Activated CD4-positive, alpha-beta T cell treated with anti-CD3 and anti-CD28 coated beads, Interleukin-2, amount 10 ng/mL, durations not matched to agents 7 days and 5 days (primary cell): ENCODE measurements around the gene NNAT. TPM values are rescaled to one million over a fixed set of nuclear protein-coding genes. Genes with fewer than 3 reads are reported as not detected.

Source experiments
- CTCF ChIA-PET: fragments of 350-600 bp; sonication (Branson Sonifier 250); formaldehyde crosslinking; loops from one replicate; lab custom pipeline; 2021; ENCODE audit warnings: antibody characterized with exemption; lab: Charles Lee
- POLR2A ChIA-PET: fragments of 350-600 bp; sonication (Branson Sonifier 250); formaldehyde crosslinking; loops from one replicate; lab custom pipeline; 2021; ENCODE audit warnings: antibody characterized with exemption; lab: Charles Lee
- DNase-seq: peaks from one replicate; pipeline ENCODE4 v3.0.0-alpha.2; 2020
- H3K27ac Mint-ChIP-seq: one replicate; pipeline ENCODE4 v1.8.0; 2021; ENCODE audit warnings: mild to moderate bottlenecking, moderate library complexity, mixed read lengths
- H3K27me3 Mint-ChIP-seq: one replicate; pipeline ENCODE4 v1.8.0; 2021; ENCODE audit warnings: mixed read lengths
- H3K36me3 Mint-ChIP-seq: one replicate; pipeline ENCODE4 v1.8.0; 2021; ENCODE audit warnings: low read depth, mixed read lengths
- H3K4me1 Mint-ChIP-seq: one replicate; pipeline ENCODE4 v1.8.0; 2021; ENCODE audit warnings: mixed read lengths
- H3K4me3 Mint-ChIP-seq: one replicate; pipeline ENCODE4 v1.8.0; 2021; ENCODE audit warnings: mild to moderate bottlenecking, moderate library complexity, mixed read lengths
- H3K9me3 Mint-ChIP-seq: one replicate; pipeline ENCODE4 v1.8.0; 2021; ENCODE audit warnings: mixed read lengths
- total RNA-seq, 2 experiments: library from RNA; stranded (reverse); gene quantifications; one replicate each; pipeline ENCODE4 v1.2.3, GENCODE V29; 2021

NNAT gene
- total RNA-seq, 2 experiments from 2014 or later = 0.17 TPM; not detected in 1

DNA sequence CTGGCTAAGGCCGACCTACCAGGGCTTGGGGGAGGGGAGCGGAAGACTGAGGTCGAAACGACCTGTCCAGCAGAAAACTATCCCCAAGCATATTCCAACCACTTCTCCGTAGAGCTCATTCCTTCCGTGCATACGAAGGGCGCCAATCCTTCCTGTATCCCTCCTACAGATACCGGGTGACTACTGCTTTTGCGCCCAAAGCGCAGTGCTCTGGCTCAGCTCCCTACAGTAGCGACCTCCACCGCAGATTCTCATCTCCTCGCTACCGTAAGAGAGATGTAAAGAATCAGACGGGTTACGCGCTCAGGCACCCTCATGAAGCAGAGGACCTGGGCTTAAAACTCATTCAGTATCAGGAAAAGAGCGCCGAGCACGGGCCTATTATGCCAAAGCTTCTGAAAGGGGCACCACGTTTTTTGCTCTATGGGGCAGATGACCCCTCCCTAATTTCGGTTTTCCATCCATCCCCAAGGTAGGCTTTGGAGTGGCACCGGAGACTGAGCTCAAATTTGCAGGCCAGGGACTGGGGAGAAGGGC is 563 bp upstream of the NNAT start:
- ChIA-PET CTCF (interaction anchor here (0.9 kb wide), 1 partner anchor 325 kb away, joined by 3 read pairs; no protein-coding TSS in a partner anchor), POLR2A (no interaction called here)
- peaks cover 32% of the 10 kb centered on the region for H3K4me1 Mint-ChIP-seq
- H3K36me3 Mint-ChIP-seq = peaks cover 13% of the 10 kb centered on the region
- no peak overlapping the region for H3K27ac Mint-ChIP-seq
- no peak for DNase-seq
- H3K4me3 Mint-ChIP-seq = peak overlapping the region; percentile 56
- H3K27me3 Mint-ChIP-seq = peaks cover 5% of the 10 kb centered on the region
- H3K9me3 Mint-ChIP-seq = no peaks in the 10 kb centered on the region

DNA sequence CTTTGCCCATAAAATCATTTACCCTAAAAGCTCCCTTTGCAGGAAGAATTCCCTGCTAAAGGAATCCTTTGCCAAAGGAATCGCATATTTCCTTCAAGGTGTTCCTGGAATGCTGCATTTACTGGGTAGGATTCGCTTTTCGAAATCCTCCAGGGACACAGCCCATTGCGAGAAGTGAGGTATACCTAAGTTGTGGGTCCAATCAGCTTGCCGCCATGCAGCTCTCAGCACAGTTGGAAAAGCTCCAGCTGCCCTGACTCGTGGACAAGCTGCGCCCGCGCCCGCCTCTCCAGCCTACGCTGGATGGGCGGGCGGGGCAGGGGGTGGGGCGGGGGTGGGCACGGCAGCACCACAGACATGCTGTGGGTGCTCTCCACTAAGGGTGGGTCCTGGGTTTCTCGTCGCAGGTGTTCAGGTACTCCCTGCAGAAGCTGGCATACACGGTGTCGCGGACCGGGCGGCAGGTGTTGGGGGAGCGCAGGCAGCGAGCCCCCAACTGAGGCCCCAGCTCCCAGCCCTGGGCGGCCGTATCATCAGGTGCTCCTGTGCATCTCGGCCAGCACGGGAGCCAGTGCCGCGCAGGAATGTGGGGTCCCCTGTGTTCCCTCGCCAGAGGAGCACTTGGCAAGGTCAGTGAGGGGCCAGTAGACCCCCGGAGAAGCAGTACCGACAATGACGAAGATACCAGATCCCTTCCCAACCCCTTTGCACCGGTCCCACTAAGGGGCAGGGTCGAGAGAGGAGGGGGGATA is 1.4 kb downstream of the NNAT start:
- CTCF ChIA-PET = interaction anchor here (0.6 kb wide), 1 partner anchor 931 kb away, joined by 3 read pairs; no protein-coding TSS in a partner anchor
- Mint-ChIP-seq H3K4me3 (no peak overlapping the region), H3K9me3 (no peaks in the 10 kb centered on the region), H3K27ac (no peak overlapping the region), H3K27me3 (peaks cover 5% of the 10 kb centered on the region), H3K4me1 (peaks cover 45% of the 10 kb centered on the region), H3K36me3 (peaks cover 13% of the 10 kb centered on the region)
- no peak for DNase-seq
- POLR2A ChIA-PET = no interaction called here

GRCh38 chr20:37523012-37523391 is 2.0 kb downstream of the NNAT start:
- Mint-ChIP-seq H3K36me3 (peaks cover 8% of the 10 kb centered on the region), H3K27me3 (peaks cover 5% of the 10 kb centered on the region), H3K4me3 (no peak overlapping the region), H3K27ac (no peak overlapping the region), H3K9me3 (no peaks in the 10 kb centered on the region), H3K4me1 (peaks cover 43% of the 10 kb centered on the region)
- CTCF ChIA-PET = interaction anchor here (0.6 kb wide), 2 partner anchors 930 to 1185 kb away, joined by 3 read pairs; no protein-coding TSS in a partner anchor
- POLR2A ChIA-PET = no interaction called here
- no peak for DNase-seq

GRCh38 chr20:37523911-37524700 is 3.1 kb downstream of the NNAT start:
- no peaks in the 10 kb centered on the region for H3K9me3 Mint-ChIP-seq
- ChIA-PET POLR2A (no interaction called here), CTCF (interaction anchor here (0.6 kb wide), 1 partner anchor 1186 kb away, joined by 3 read pairs; no protein-coding TSS in a partner anchor)
- H3K4me1 Mint-ChIP-seq = peaks cover 50% of the 10 kb centered on the region
- peaks cover 5% of the 10 kb centered on the region for H3K27me3 Mint-ChIP-seq
- peaks cover 4% of the 10 kb centered on the region for H3K36me3 Mint-ChIP-seq
- no peak overlapping the region for H3K4me3 Mint-ChIP-seq
- DNase-seq = no peak
- H3K27ac Mint-ChIP-seq = no peak overlapping the region

- POLR2A ChIA-PET = no interaction called here
- Mint-ChIP-seq H3K27me3 (peaks cover 5% of the 10 kb centered on the region), H3K36me3 (peaks cover 4% of the 10 kb centered on the region), H3K27ac (no peak overlapping the region), H3K4me1 (peaks cover 52% of the 10 kb centered on the region), H3K4me3 (no peak overlapping the region), H3K9me3 (no peaks in the 10 kb centered on the region)
- CTCF ChIA-PET = no interaction called here
- no peak for DNase-seq
These were observed 4.0 kb downstream of the NNAT start for GRCh38 chr20:37524859-37525708.

DNA sequence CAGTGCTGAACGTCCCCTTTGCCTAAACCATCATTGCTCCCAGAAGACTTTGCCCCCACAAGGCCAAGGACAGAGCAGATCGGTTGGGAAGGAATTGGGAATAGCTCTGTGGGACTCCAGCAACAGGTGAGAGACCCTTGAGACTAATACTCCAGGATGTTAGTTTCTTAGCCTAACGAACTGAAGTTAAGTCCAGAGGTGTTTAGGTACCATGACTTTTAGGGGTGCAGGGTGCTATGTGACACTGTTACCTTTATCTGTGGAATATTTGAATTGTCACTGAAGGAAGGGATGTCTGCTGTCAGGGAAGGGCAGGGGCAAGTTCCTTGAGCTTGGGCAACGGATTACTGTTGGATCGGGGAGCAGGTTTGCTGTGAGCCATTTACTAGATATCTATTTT is 4.8 kb downstream of the NNAT start:
- H3K4me3 Mint-ChIP-seq = peak overlapping the region; percentile 80
- POLR2A ChIA-PET = no interaction called here
- no peak overlapping the region for H3K27ac Mint-ChIP-seq
- no peak for DNase-seq
- peaks cover 47% of the 10 kb centered on the region for H3K4me1 Mint-ChIP-seq
- H3K36me3 Mint-ChIP-seq = peaks cover under 1% of the 10 kb centered on the region
- CTCF ChIA-PET = no interaction called here
- H3K9me3 Mint-ChIP-seq = no peaks in the 10 kb centered on the region
- no peaks in the 10 kb centered on the region for H3K27me3 Mint-ChIP-seq

DNA sequence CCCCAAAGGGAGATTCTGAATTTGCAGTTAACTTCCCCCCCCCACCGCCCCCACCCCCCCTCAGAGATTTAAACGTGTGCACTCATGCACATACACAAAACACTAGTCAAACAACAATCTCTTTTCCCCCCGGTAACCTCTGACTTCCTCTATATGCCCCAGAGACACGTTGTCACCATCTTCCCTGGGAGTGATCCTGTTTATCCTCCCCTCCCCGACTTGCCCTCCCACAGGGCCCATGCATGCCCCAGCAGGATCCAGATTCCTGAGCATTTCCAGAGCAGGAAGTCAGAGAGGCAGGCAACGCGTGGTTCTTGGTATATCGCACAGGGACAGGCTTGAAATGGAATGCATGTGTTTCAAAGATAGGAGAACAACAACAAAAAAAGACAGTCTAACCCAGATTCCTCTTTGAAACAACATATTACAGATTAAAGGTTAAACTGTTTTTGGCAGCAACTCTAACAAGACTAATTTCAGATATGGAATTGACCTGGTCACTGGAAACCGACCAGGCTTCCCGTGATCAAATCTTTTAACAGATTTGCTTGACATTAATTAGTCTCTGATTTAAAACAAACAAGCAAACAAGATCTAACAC is 5.3 kb downstream of the NNAT start:
- Mint-ChIP-seq H3K4me3 (peak overlapping the region; percentile 80), H3K27ac (peak overlapping the region; percentile 96), H3K27me3 (no peaks in the 10 kb centered on the region), H3K36me3 (no peaks in the 10 kb centered on the region), H3K4me1 (peaks cover 47% of the 10 kb centered on the region), H3K9me3 (no peaks in the 10 kb centered on the region)
- no peak for DNase-seq
- POLR2A ChIA-PET = no interaction called here
- CTCF ChIA-PET = no interaction called here

GRCh38 chr20:37526839-37527637 is 6.0 kb downstream of the NNAT start:
- Mint-ChIP-seq H3K4me1 (peaks cover 44% of the 10 kb centered on the region), H3K27me3 (no peaks in the 10 kb centered on the region), H3K36me3 (no peaks in the 10 kb centered on the region), H3K27ac (peak overlapping the region; percentile 96), H3K4me3 (peak overlapping the region; percentile 80), H3K9me3 (no peaks in the 10 kb centered on the region)
- ChIA-PET CTCF (interaction anchor here (1.0 kb wide), 1 partner anchor 14 kb away, joined by 3 read pairs; no protein-coding TSS in a partner anchor), POLR2A (no interaction called here)
- no peak for DNase-seq

- DNase-seq = peak; percentile 94
- H3K9me3 Mint-ChIP-seq = no peaks in the 10 kb centered on the region
- ChIA-PET POLR2A (no interaction called here), CTCF (interaction anchor here (1.0 kb wide), 1 partner anchor 15 kb away, joined by 3 read pairs; no protein-coding TSS in a partner anchor)
- peak within 1 kb of the TSS; percentile 96 for H3K27ac Mint-ChIP-seq
- no peaks in the 10 kb centered on the region for H3K27me3 Mint-ChIP-seq
- H3K4me1 Mint-ChIP-seq = peaks cover 44% of the 10 kb centered on the region
- no peaks in the 10 kb centered on the region for H3K36me3 Mint-ChIP-seq
- peak within 1 kb of the TSS; percentile 80 for H3K4me3 Mint-ChIP-seq
These were observed 6.8 kb downstream of the NNAT start, which contains the start of gene BLCAP for GRCh38 chr20:37527638-37528445. Gene BLCAP (minus strand): TSS chr20:37527876. CDS start chr20:37519174, 8,702 bp downstream.

DNA sequence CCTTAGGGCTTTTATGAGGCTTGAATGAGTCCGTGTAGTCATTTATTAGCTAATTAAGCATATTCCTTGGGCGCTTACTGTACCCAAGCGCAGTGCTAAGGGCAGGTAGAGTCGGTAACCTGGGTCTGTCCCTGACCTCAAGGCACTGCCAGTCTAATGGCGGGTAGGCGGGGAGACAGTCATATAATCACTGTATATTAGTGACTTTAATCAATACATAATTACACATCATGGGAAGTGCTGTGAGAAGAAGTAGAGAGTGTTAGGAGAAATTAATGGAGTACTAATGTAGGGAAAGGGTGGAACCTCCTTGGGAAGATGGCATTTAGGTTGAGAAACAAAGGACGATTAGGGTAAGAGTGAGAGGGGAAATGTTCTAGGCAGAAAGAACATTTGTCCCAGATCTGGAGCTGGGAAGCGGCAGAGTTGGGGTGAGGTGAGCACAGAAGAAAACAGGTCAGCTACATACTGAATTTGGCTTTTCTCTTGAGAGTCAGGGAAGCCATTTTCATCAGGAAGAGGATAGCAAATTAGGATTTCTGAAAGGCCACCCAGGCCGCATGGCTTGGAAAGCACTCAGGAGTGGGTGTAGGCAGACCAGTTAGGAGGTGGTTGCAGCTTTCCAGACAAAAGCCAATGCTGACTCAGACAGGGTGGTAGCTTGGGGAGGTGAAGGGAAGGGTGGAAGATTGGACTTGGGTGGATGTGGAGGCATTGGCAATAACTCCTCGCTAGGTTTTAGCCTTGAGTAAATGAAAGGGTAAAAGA is 7.6 kb downstream of the NNAT start:
- POLR2A ChIA-PET = no interaction called here

More for the DNA sequence above, 7.6 kb downstream of the NNAT start:
- CTCF ChIA-PET = no interaction called here
- H3K9me3 Mint-ChIP-seq = no peaks in the 10 kb centered on the region
- peak overlapping the region; percentile 96 for H3K27ac Mint-ChIP-seq
- peaks cover 39% of the 10 kb centered on the region for H3K4me1 Mint-ChIP-seq
- peak overlapping the region; percentile 80 for H3K4me3 Mint-ChIP-seq
- DNase-seq = no peak
- H3K36me3 Mint-ChIP-seq = no peaks in the 10 kb centered on the region
- H3K27me3 Mint-ChIP-seq = no peaks in the 10 kb centered on the region
